Measurements from ENCODE around the gene RNU1-3.

RNU1-3 gene

GRCh38 chr1:16618719-16619118 lies 48.0 kb downstream of the RNU1-3 start:
- TF ChIP-seq CTCF (conservative IDR thresholded peaks at IDR 0.05; ENCODE audit: low read depth, low read length) = no peak
- no peaks in the 10 kb centered on the region for H3K79me2 ChIP-seq (ENCODE audit: insufficient read depth, low read depth)
- H3K27me3 ChIP-seq (ENCODE audit: insufficient read depth, low read depth) = peaks cover 10% of the 10 kb centered on the region; the same call in 1 of the 2 replicates
- H4K20me1 ChIP-seq (ENCODE audit: insufficient read depth) = no peaks in the 10 kb centered on the region
- H3K4me1 ChIP-seq (ENCODE audit: low read depth, poor library complexity, severe bottlenecking) = peaks cover 11% of the 10 kb centered on the region
- no peak overlapping the region for H2AFZ ChIP-seq (ENCODE audit: low read depth)
- H3K27ac ChIP-seq = no peak overlapping the region
- H3K4me2 ChIP-seq = no peak overlapping the region
- no peak overlapping the region for H3K9ac ChIP-seq
- no peaks in the 10 kb centered on the region for H3K36me3 ChIP-seq (ENCODE audit: insufficient read depth)
- H3K4me3 ChIP-seq (IDR thresholded peaks at IDR 0.05; ENCODE audit: insufficient read depth, low read depth, low read length) = no peak overlapping the region

GRCh38 chr1:16617778-16618580 lies 48.8 kb downstream of the RNU1-3 start:
- TF ChIP-seq CTCF (conservative IDR thresholded peaks at IDR 0.05; ENCODE audit: low read depth, low read length) = no peak
- H3K4me3 ChIP-seq (IDR thresholded peaks at IDR 0.05; ENCODE audit: insufficient read depth, low read depth, low read length) = no peak overlapping the region
- no peaks in the 10 kb centered on the region for H3K36me3 ChIP-seq (ENCODE audit: insufficient read depth)
- H3K4me2 ChIP-seq = no peak overlapping the region
- peaks cover 11% of the 10 kb centered on the region for H3K4me1 ChIP-seq (ENCODE audit: low read depth, poor library complexity, severe bottlenecking)
- peaks cover 10% of the 10 kb centered on the region; the same call in 1 of the 2 replicates for H3K27me3 ChIP-seq (ENCODE audit: insufficient read depth, low read depth)
- H3K27ac ChIP-seq = no peak overlapping the region
- H4K20me1 ChIP-seq (ENCODE audit: insufficient read depth) = no peaks in the 10 kb centered on the region
- no peaks in the 10 kb centered on the region for H3K79me2 ChIP-seq (ENCODE audit: insufficient read depth, low read depth)
- H2AFZ ChIP-seq (ENCODE audit: low read depth) = no peak overlapping the region
- H3K9ac ChIP-seq = no peak overlapping the region

- no peak overlapping the region for H2AFZ ChIP-seq (ENCODE audit: low read depth)
- no peaks in the 10 kb centered on the region for H3K79me2 ChIP-seq (ENCODE audit: insufficient read depth, low read depth)
- H3K4me3 ChIP-seq (IDR thresholded peaks at IDR 0.05; ENCODE audit: insufficient read depth, low read depth, low read length) = no peak overlapping the region
- H3K9ac ChIP-seq = no peak overlapping the region
- TF ChIP-seq CTCF (conservative IDR thresholded peaks at IDR 0.05; ENCODE audit: low read depth, low read length) = no peak
- no peak overlapping the region for H3K4me2 ChIP-seq
- H3K27ac ChIP-seq = no peak overlapping the region
- H3K4me1 ChIP-seq (ENCODE audit: low read depth, poor library complexity, severe bottlenecking) = peaks cover 16% of the 10 kb centered on the region
- H4K20me1 ChIP-seq (ENCODE audit: insufficient read depth) = no peaks in the 10 kb centered on the region
- peaks cover 14% of the 10 kb centered on the region; the same call in 1 of the 2 replicates for H3K27me3 ChIP-seq (ENCODE audit: insufficient read depth, low read depth)
- no peaks in the 10 kb centered on the region for H3K36me3 ChIP-seq (ENCODE audit: insufficient read depth)
These were observed 49.6 kb downstream of the RNU1-3 start for GRCh38 chr1:16617114-16617631.
